Esophagus muscularis mucosa (tissue), 3 donors: Measurements from ENCODE around the gene SPEM3.

Experiments used
- POLR2A ChIP-seq: fragments of 450-650 bp; IDR thresholded peaks from one replicate; pipeline ENCODE4 v1.6.1; 2017; ENCODE audit warnings: antibody characterized with exemption, moderate library complexity, mild to moderate bottlenecking, low read depth
- TF ChIP-seq, protein P1 (sequence below), 3 experiments: fragments of 200-600 bp in 2 of 3; fragments of 450-650 bp in 1 of 3; sonication (generic) in 2 of 3; IDR thresholded peaks; one replicate each; pipeline ENCODE4 v1.5.1; 2017 to 2019; ENCODE audit warnings: antibody characterized with exemption in 3 of 3, mild to moderate bottlenecking in 2 of 3, moderate library complexity in 1 of 3

DNA sequence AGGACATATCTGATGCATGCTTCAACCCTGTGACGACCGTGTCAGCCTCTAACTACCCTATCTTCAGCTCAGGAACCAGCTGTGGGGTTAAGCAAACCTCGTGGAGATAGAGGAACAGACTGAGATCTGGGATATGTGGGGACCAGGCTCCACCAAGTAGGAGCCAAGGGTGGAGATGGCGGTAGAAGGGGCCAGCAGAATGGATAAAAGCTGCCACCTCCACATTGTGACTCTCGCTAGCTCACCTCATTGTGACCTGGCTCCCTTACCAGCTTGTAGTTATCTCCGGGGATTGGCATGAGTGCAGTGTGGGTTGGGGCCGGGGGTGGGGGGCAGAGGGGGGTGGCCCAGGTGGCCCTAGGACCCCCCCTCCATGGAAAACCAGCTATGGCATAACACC, 3.3 kb upstream of the SPEM3 start, which contains the start of gene SPEM2:
- TF ChIP-seq, protein P1, sequence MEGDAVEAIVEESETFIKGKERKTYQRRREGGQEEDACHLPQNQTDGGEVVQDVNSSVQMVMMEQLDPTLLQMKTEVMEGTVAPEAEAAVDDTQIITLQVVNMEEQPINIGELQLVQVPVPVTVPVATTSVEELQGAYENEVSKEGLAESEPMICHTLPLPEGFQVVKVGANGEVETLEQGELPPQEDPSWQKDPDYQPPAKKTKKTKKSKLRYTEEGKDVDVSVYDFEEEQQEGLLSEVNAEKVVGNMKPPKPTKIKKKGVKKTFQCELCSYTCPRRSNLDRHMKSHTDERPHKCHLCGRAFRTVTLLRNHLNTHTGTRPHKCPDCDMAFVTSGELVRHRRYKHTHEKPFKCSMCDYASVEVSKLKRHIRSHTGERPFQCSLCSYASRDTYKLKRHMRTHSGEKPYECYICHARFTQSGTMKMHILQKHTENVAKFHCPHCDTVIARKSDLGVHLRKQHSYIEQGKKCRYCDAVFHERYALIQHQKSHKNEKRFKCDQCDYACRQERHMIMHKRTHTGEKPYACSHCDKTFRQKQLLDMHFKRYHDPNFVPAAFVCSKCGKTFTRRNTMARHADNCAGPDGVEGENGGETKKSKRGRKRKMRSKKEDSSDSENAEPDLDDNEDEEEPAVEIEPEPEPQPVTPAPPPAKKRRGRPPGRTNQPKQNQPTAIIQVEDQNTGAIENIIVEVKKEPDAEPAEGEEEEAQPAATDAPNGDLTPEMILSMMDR (IDR thresholded peaks at IDR 0.05), result no peak
- TF ChIP-seq POLR2A, result no peak
